ENCODE measurements around the gene PCNA.
"Not testable (repeated sequence)": the region's sequence is repeated elsewhere in the genome, so short reads cannot be mapped to it uniquely, and the experiment has no call there.

PCNA gene

DNA sequence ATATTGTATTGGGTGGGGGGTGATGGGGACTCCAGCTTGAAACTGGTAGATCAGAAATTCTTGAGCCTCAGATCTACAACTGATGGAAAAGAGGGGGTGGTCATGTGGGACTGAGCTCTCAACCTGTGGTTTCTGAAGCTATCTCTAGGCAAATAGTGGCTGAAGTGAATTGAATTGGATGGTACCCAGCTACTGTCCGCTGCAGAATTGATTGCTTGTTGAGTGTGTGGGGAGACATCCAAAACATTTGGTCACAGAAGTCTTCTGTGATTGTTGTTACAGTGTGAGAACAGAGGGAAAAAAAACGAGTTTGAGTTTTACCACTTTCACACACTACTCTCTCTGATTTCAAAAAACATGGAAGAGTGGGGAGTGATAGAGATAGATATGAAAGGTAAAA lies 21.9 kb upstream of the PCNA start:
- DNase-seq = no peak

GRCh38 chr20:5140195-5140594 lies 20.4 kb upstream of the PCNA start:
- DNase-seq = no peak

GRCh38 chr20:5136096-5136495 lies 16.3 kb upstream of the PCNA start:
- no peak for DNase-seq

- DNase-seq = no peak
Measured at GRCh38 chr20:5135363-5136012, 15.7 kb upstream of the PCNA start.

DNA sequence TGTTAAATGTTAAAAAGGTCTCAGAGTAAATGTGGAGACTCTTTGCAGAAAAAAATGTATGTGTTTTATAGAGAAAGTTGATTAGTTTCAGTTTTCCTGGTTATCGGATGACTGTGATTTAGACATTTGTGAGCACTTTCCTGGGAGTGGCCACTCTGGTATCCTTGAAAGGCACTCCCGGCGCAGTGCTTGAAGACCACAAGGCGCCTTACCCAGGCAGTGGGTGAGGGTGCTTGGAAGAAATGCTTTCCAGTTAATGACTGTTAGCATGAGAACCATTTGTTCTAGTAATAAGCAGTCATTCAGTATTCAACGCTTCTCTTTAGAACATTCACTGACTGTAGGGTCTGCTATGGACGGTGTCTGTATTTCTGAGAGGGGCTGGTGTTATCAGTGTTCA lies 14.2 kb upstream of the PCNA start:
- no peak for DNase-seq

DNA sequence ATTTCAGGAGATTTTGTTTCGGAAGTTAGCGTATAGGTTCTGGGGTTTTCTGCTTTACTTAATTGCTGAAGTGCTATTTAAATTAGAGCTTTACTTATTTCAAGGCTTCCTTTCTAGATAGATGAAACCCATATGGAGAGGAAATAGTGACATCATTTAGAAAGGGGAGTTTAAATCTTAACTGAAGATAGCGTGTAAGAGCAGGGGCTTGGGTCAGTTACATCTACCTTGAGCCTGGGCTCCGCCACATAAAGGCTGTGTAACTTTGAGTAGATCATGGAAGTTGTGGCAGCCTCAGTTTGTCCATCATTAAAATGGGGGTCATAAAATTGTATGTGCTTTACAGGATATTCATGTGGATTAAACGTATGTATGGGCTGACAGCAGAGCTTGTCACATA lies 11.7 kb upstream of the PCNA start:
- no peak for DNase-seq

DNA sequence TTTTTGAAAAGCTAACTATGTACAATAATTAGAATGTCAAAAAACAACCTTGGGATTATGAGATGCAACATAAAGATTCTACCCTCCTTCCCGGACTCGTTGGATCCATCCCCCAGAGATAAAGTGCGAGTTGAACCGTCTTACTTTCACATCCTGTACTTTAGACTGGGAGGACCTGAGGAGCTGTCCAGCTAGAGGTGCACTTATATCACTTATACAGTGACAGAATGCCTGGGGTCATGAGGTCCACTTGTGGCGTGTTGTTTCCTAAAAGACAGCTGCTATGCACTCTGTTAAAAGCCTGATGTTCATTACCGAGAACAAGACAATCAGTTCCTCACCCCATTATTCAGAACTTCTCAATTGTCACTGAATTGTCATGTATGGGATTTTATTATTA lies 9.1 kb upstream of the PCNA start:
- DNase-seq = no peak

GRCh38 chr20:5127859-5128424 lies 8.2 kb upstream of the PCNA start:
- no peak for DNase-seq

- no peak for DNase-seq
Measured at GRCh38 chr20:5127204-5127858, 7.6 kb upstream of the PCNA start.

- peak; percentile 94 for DNase-seq
Measured at GRCh38 chr20:5126512-5127203, 6.9 kb upstream of the PCNA start, which contains the start of gene CDS2. Gene CDS2 (plus strand): TSS chr20:5127008. CDS start chr20:5127093, 85 bp downstream.

DNA sequence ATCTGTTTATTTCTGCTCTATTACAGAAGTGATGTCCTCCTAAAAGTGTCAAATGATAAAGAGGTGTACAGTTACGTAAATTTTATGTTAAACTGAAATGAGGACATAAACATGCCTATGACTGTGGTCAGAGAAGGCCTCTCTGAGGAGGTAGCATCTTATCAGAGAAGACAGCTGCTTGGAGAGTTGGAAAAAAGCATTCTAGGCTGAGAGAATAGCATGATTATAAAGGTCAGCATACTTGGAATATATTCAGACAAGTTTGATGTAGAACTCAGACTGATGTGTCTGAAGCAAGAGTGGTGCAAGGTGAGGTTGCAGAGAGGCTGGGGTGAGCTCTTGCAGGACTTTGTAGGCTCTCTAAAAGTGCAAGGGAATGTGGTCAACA lies 3.1 kb upstream of the PCNA start:
- DNase-seq = no peak

DNA sequence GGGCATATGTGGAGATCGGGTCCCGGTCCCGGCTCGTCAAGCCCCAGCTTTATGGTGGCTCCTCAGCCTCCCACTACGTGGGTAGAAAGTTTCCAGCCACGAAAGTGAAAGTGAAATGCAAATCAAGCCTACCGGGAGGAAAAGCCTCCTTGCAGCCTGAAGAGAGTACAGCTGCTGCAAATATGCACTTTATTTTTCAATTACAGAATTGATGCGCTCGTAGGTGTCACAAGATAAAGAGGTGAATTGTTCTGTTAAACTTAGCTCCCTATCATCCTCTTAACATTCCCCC lies 373 bp upstream of the PCNA start:
- DNase-seq = no peak

DNA sequence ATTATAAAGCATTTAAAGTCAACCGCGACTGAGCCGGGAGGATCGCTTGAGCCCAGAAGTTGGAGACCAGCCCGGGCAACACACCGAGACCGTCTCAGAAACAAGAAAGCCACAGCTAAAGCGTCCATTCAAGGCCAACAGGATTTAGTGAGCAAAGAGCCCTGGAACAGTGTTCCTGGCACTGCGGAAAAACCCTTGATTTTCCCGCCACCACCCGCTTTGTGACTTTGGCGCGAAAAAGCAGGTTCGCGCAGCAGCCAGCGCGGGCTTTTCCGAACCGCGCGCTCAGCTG lies 669 bp downstream of the PCNA start:
- no peak for DNase-seq

GRCh38 chr20:5118220-5119142 lies 1.3 kb downstream of the PCNA start:
- DNase-seq = no peak

DNA sequence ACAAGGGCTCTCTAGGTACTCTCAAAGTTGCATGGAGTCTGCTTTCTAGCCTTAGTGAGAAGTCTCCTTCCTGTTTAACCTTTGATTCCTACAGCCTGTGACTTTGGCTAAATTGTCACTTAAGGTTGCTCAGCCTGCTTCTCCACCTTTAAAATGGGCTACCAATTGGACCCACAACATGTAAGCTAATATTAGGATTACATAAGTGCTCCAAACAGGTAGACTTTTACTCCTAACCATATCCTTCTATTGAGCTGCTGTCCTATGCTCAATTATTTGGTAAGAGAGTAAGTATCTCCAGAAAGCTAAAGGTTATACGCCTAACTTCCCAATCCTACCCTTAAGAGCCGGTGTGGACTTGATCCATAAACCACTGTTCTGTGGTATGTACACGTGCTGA lies 2.9 kb downstream of the PCNA start:
- no peak for DNase-seq

DNA sequence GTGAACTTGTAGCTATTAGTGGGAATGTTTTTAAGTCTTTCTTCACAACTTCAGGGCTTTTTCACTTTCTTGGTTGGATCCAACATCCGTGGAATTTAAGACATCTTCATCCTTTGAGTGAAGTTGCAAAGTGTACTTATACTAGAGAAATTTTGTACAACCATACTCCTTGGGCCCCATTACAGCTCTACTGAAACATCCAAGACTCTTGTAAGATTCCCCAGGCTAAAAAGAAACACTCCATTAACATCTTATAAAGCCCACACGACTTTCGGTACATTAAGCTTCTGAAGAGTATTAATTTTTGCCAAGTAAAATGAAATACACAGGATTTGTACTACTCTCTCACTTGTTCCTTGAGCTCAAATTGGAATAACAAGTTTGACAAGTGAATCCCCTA lies 5.4 kb downstream of the PCNA start:
- no peak for DNase-seq

DNA sequence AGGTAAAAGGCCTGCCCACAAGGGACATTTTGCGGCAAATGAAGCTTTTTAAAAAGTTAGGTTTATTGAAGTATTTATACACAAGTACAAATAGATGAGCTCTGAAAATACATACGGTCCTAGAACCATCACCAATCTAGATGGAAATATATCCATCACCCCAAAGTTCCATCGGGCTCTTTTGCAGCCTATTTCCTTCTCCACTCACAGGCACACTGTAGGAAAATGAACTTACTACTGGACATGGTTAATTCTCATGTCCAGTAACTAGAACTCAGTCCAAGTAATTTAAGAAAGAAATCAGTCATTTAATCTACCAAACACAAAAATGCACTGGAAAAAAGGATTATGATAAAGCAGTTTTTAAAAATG lies 6.2 kb downstream of the PCNA start:
- no peak for DNase-seq

- no peak for DNase-seq
Measured at GRCh38 chr20:5109276-5109675, 10.5 kb downstream of the PCNA start.

DNA sequence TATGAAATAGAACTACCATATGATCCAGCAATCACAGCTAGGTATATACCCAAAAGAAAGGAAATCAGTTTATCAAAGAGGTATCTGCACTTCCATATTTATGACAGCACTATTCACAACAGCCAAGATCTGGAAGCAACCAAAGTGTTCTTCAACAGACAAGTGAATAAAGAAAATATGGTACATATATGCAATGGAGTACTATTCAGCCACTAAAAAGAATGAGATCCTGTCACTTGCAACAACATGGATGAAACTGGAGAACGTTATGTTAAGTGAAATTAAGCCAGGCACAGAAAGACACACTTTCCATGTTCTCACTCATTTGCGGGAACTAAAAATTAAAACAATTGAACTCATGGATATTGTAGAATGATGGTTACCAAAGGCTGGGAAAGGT lies 15.3 kb downstream of the PCNA start:
- no peak for DNase-seq

DNA sequence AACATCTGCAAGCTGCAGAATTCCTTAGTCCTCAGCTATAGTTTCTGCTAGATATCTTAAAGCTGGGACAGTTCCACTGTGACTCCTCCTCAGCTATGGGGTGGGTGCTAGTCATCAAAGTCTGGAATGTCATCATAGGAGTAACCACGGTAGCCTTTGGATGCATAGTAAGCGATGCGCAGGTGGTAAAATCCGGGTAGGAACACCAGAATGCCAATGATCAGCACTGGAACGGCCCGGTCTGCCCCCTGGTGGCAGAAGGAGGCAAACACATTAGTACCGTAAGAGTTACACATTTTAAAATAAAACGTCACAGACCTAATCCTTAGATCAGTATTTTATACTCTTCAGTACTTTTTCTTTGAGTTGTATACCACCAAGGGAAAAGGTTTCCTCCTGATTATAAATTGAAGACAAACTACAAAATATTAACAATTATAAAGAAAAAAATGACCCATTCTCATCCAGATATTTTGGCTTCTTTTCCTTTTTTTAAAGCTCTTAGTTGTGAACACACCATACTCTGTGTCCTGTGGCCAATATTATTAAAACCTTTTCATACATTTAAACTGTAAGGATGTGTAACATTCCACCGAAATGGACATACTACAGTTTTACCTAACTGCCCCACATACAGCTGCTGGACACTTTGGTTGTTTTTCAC lies 18.9 kb downstream of the PCNA start:
- no peak for DNase-seq

GRCh38 chr20:5099909-5100308 lies 19.8 kb downstream of the PCNA start:
- not testable (repeated sequence) for DNase-seq

DNA sequence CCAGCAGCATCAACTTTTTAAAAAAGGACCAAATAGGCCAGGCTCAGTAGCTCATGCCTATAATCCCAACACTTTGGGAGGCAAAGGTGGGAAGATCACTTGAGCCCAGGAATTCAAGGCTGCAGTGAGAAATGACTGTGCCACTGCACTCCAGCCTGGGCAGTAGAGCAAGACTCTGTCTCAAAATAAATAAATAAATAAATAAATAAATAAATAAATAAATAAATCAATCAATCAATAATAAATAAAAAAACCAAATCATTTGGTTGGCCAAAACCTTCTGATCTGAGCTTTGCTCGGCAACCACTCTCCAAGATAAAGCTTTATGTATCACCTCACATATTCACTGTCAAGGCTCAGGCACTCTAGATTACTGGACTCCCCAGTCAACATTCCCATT lies 20.7 kb downstream of the PCNA start:
- not testable (repeated sequence) for DNase-seq

- no peak for DNase-seq
Measured at GRCh38 chr20:5096463-5096862, 23.3 kb downstream of the PCNA start.

Data from SIG-M5 (cell line).